ENCODE measurements around the gene THSD7B.

The THSD7B gene

GRCh38 chr2:137607722-137608318, 842.5 kb downstream of the THSD7B start:
- Histone ChIP-seq H3K36me3 (ENCODE audit: insufficient read depth, insufficient read length, low read length) (no peaks in the 10 kb centered on the region), H3K4me3 (ENCODE audit: insufficient read length, low read depth) (no peak overlapping the region), H3K9me3 (ENCODE audit: insufficient read depth, low read length) (no peaks in the 10 kb centered on the region), H3K27me3 (ENCODE audit: insufficient read depth, insufficient read length) (no peaks in the 10 kb centered on the region), H3K4me1 (ENCODE audit: insufficient read depth, insufficient read length) (no peaks in the 10 kb centered on the region), H3K9ac (ENCODE audit: insufficient read length, low read depth) (no peak overlapping the region)
- TF ChIP-seq YY1 (IDR thresholded peaks at IDR 0.05; ENCODE audit: insufficient read depth, insufficient read length) (no peak), ZNF274 (IDR thresholded peaks at IDR 0.05; ENCODE audit: low read depth, low read length) (no peak), SUZ12 (IDR thresholded peaks at IDR 0.05; ENCODE audit: extremely low read depth, insufficient read depth, insufficient read length) (no peak)
- no peak for DNase-seq (ENCODE audit: low read depth, low spot score)

- Histone ChIP-seq H3K4me3 (ENCODE audit: insufficient read length, low read depth) (no peak overlapping the region), H3K4me1 (ENCODE audit: insufficient read depth, insufficient read length) (peaks cover 3% of the 10 kb centered on the region), H3K36me3 (ENCODE audit: insufficient read depth, insufficient read length, low read length) (no peaks in the 10 kb centered on the region), H3K9ac (ENCODE audit: insufficient read length, low read depth) (no peak overlapping the region), H3K27me3 (ENCODE audit: insufficient read depth, insufficient read length) (no peaks in the 10 kb centered on the region), H3K9me3 (ENCODE audit: insufficient read depth, low read length) (no peaks in the 10 kb centered on the region)
- TF ChIP-seq YY1 (IDR thresholded peaks at IDR 0.05; ENCODE audit: insufficient read depth, insufficient read length) (no peak), ZNF274 (IDR thresholded peaks at IDR 0.05; ENCODE audit: low read depth, low read length) (no peak), SUZ12 (IDR thresholded peaks at IDR 0.05; ENCODE audit: extremely low read depth, insufficient read depth, insufficient read length) (no peak)
- DNase-seq (ENCODE audit: low read depth, low spot score), result peak; percentile 27
These were observed 873.6 kb downstream of the THSD7B start for GRCh38 chr2:137638932-137639331.

GRCh38 chr2:137644731-137645130, 879.4 kb downstream of the THSD7B start:
- no peak for TF ChIP-seq SUZ12 (IDR thresholded peaks at IDR 0.05; ENCODE audit: extremely low read depth, insufficient read depth, insufficient read length)
- no peak for TF ChIP-seq YY1 (IDR thresholded peaks at IDR 0.05; ENCODE audit: insufficient read depth, insufficient read length)
- no peak for TF ChIP-seq ZNF274 (IDR thresholded peaks at IDR 0.05; ENCODE audit: low read depth, low read length)
- Histone ChIP-seq H3K4me3 (ENCODE audit: insufficient read length, low read depth) (no peak overlapping the region), H3K9me3 (ENCODE audit: insufficient read depth, low read length) (no peaks in the 10 kb centered on the region), H3K27me3 (ENCODE audit: insufficient read depth, insufficient read length) (no peaks in the 10 kb centered on the region), H3K9ac (ENCODE audit: insufficient read length, low read depth) (no peak overlapping the region), H3K36me3 (ENCODE audit: insufficient read depth, insufficient read length, low read length) (no peaks in the 10 kb centered on the region), H3K4me1 (ENCODE audit: insufficient read depth, insufficient read length) (no peaks in the 10 kb centered on the region)
- DNase-seq (ENCODE audit: low read depth, low spot score), result no peak

- TF ChIP-seq ZNF274 (IDR thresholded peaks at IDR 0.05; ENCODE audit: low read depth, low read length) (no peak), YY1 (IDR thresholded peaks at IDR 0.05; ENCODE audit: insufficient read depth, insufficient read length) (no peak), SUZ12 (IDR thresholded peaks at IDR 0.05; ENCODE audit: extremely low read depth, insufficient read depth, insufficient read length) (no peak)
- Histone ChIP-seq H3K27me3 (ENCODE audit: insufficient read depth, insufficient read length) (no peaks in the 10 kb centered on the region), H3K4me1 (ENCODE audit: insufficient read depth, insufficient read length) (no peaks in the 10 kb centered on the region), H3K4me3 (ENCODE audit: insufficient read length, low read depth) (no peak overlapping the region), H3K36me3 (ENCODE audit: insufficient read depth, insufficient read length, low read length) (no peaks in the 10 kb centered on the region), H3K9ac (ENCODE audit: insufficient read length, low read depth) (no peak overlapping the region), H3K9me3 (ENCODE audit: insufficient read depth, low read length) (no peaks in the 10 kb centered on the region)
- DNase-seq (ENCODE audit: low read depth, low spot score), result no peak
These were observed 888.7 kb downstream of the THSD7B start for GRCh38 chr2:137654046-137654445.

GRCh38 chr2:137655814-137656213, 890.5 kb downstream of the THSD7B start:
- no peak overlapping the region for H3K9ac ChIP-seq (ENCODE audit: insufficient read length, low read depth)
- H3K4me3 ChIP-seq (ENCODE audit: insufficient read length, low read depth), result no peak overlapping the region
- no peaks in the 10 kb centered on the region for H3K4me1 ChIP-seq (ENCODE audit: insufficient read depth, insufficient read length)
- TF ChIP-seq YY1 (IDR thresholded peaks at IDR 0.05; ENCODE audit: insufficient read depth, insufficient read length) (no peak), ZNF274 (IDR thresholded peaks at IDR 0.05; ENCODE audit: low read depth, low read length) (no peak), SUZ12 (IDR thresholded peaks at IDR 0.05; ENCODE audit: extremely low read depth, insufficient read depth, insufficient read length) (no peak)
- no peak for DNase-seq (ENCODE audit: low read depth, low spot score)
- H3K9me3 ChIP-seq (ENCODE audit: insufficient read depth, low read length), result no peaks in the 10 kb centered on the region
- H3K36me3 ChIP-seq (ENCODE audit: insufficient read depth, insufficient read length, low read length), result no peaks in the 10 kb centered on the region
- no peaks in the 10 kb centered on the region for H3K27me3 ChIP-seq (ENCODE audit: insufficient read depth, insufficient read length)

- Histone ChIP-seq H3K27me3 (ENCODE audit: insufficient read depth, insufficient read length) (no peaks in the 10 kb centered on the region), H3K36me3 (ENCODE audit: insufficient read depth, insufficient read length, low read length) (no peaks in the 10 kb centered on the region), H3K4me3 (ENCODE audit: insufficient read length, low read depth) (no peak overlapping the region), H3K9ac (ENCODE audit: insufficient read length, low read depth) (no peak overlapping the region), H3K4me1 (ENCODE audit: insufficient read depth, insufficient read length) (no peaks in the 10 kb centered on the region), H3K9me3 (ENCODE audit: insufficient read depth, low read length) (no peaks in the 10 kb centered on the region)
- DNase-seq (ENCODE audit: low read depth, low spot score), result no peak
- TF ChIP-seq SUZ12 (IDR thresholded peaks at IDR 0.05; ENCODE audit: extremely low read depth, insufficient read depth, insufficient read length), result no peak
- no peak for TF ChIP-seq ZNF274 (IDR thresholded peaks at IDR 0.05; ENCODE audit: low read depth, low read length)
- TF ChIP-seq YY1 (IDR thresholded peaks at IDR 0.05; ENCODE audit: insufficient read depth, insufficient read length), result no peak
These were observed 893.1 kb downstream of the THSD7B start for GRCh38 chr2:137658433-137658832.

- no peak for DNase-seq (ENCODE audit: low read depth, low spot score)
These were observed 894.3 kb downstream of the THSD7B start for GRCh38 chr2:137659616-137660015.

More at GRCh38 chr2:137659616-137660015, 894.3 kb downstream of the THSD7B start:
- no peaks in the 10 kb centered on the region for H3K9me3 ChIP-seq (ENCODE audit: insufficient read depth, low read length)
- no peaks in the 10 kb centered on the region for H3K27me3 ChIP-seq (ENCODE audit: insufficient read depth, insufficient read length)
- TF ChIP-seq ZNF274 (IDR thresholded peaks at IDR 0.05; ENCODE audit: low read depth, low read length) (no peak), YY1 (IDR thresholded peaks at IDR 0.05; ENCODE audit: insufficient read depth, insufficient read length) (no peak), SUZ12 (IDR thresholded peaks at IDR 0.05; ENCODE audit: extremely low read depth, insufficient read depth, insufficient read length) (no peak)
- no peaks in the 10 kb centered on the region for H3K4me1 ChIP-seq (ENCODE audit: insufficient read depth, insufficient read length)
- no peak overlapping the region for H3K9ac ChIP-seq (ENCODE audit: insufficient read length, low read depth)
- H3K36me3 ChIP-seq (ENCODE audit: insufficient read depth, insufficient read length, low read length), result no peaks in the 10 kb centered on the region
- no peak overlapping the region for H3K4me3 ChIP-seq (ENCODE audit: insufficient read length, low read depth)
